GM12892 (cell line): ENCODE measurements around the gene SVIL.

ENCODE experiments used
- POLR2A ChIP-seq: IDR thresholded peaks from 2 replicates; pipeline ENCODE4 v1.6.1; 2011; ENCODE audit warnings: low read depth, low read length, control low read depth
- POLR2AphosphoS5 ChIP-seq: IDR thresholded peaks from 2 replicates; pipeline ENCODE4 v1.6.1; 2011; ENCODE audit warnings: low read depth, low read length, control low read depth

GRCh38 chr10:29428486-29428885 lies 206.3 kb downstream of the SVIL start:
- TF ChIP-seq POLR2AphosphoS5: no peak
- no peak for TF ChIP-seq POLR2A
